NCI-H226 (cell line): Measurements from ENCODE around the gene COL26A1.

Source experiments
- DNase-seq: peaks from one replicate; pipeline ENCODE4 v3.0.0-alpha.2; 2015

Gene COL26A1

GRCh38 chr7:101373812-101374614, 11.3 kb downstream of the COL26A1 start:
- no peak for DNase-seq

GRCh38 chr7:101374990-101375389, 12.3 kb downstream of the COL26A1 start:
- DNase-seq = no peak

- no peak for DNase-seq
These were observed 13.9 kb downstream of the COL26A1 start for GRCh38 chr7:101376601-101377000.

- DNase-seq = no peak
These were observed 14.6 kb downstream of the COL26A1 start for GRCh38 chr7:101377189-101377736.

GRCh38 chr7:101378751-101379174, 16.1 kb downstream of the COL26A1 start:
- no peak for DNase-seq

GRCh38 chr7:101379302-101379701, 16.6 kb downstream of the COL26A1 start:
- no peak for DNase-seq

GRCh38 chr7:101381549-101382111, 19.0 kb downstream of the COL26A1 start:
- no peak for DNase-seq

GRCh38 chr7:101382937-101383336, 20.3 kb downstream of the COL26A1 start:
- DNase-seq = no peak

- DNase-seq = no peak
These were observed 23.5 kb downstream of the COL26A1 start for GRCh38 chr7:101386177-101386557.

- no peak for DNase-seq
These were observed 24.0 kb downstream of the COL26A1 start for GRCh38 chr7:101386558-101387231.

GRCh38 chr7:101390901-101391301, 28.2 kb downstream of the COL26A1 start:
- no peak for DNase-seq

GRCh38 chr7:101391991-101392390, 29.3 kb downstream of the COL26A1 start:
- DNase-seq = no peak

GRCh38 chr7:101393865-101394264, 31.2 kb downstream of the COL26A1 start:
- no peak for DNase-seq

- no peak for DNase-seq
These were observed 32.7 kb downstream of the COL26A1 start for GRCh38 chr7:101395376-101395775.

- no peak for DNase-seq
These were observed 34.6 kb downstream of the COL26A1 start for GRCh38 chr7:101397243-101397642.

- no peak for DNase-seq
These were observed 35.2 kb downstream of the COL26A1 start for GRCh38 chr7:101397770-101398324.

GRCh38 chr7:101398396-101399289, 36.0 kb downstream of the COL26A1 start:
- no peak for DNase-seq

- DNase-seq = no peak
These were observed 37.1 kb downstream of the COL26A1 start for GRCh38 chr7:101399759-101400158.

GRCh38 chr7:101400751-101401150, 38.1 kb downstream of the COL26A1 start:
- DNase-seq = no peak

GRCh38 chr7:101401390-101402080, 38.9 kb downstream of the COL26A1 start:
- DNase-seq = no peak

GRCh38 chr7:101402081-101402779, 39.6 kb downstream of the COL26A1 start:
- DNase-seq = peak; percentile 51
